GM12892 (cell line): ENCODE data around the gene C17orf107.

Experiments
- POLR2A ChIP-seq: IDR thresholded peaks from 2 replicates; pipeline ENCODE4 v1.6.1; 2011; ENCODE audit warnings: low read depth, low read length, control low read depth
- POLR2AphosphoS5 ChIP-seq: IDR thresholded peaks from 2 replicates; pipeline ENCODE4 v1.6.1; 2011; ENCODE audit warnings: low read depth, low read length, control low read depth

DNA sequence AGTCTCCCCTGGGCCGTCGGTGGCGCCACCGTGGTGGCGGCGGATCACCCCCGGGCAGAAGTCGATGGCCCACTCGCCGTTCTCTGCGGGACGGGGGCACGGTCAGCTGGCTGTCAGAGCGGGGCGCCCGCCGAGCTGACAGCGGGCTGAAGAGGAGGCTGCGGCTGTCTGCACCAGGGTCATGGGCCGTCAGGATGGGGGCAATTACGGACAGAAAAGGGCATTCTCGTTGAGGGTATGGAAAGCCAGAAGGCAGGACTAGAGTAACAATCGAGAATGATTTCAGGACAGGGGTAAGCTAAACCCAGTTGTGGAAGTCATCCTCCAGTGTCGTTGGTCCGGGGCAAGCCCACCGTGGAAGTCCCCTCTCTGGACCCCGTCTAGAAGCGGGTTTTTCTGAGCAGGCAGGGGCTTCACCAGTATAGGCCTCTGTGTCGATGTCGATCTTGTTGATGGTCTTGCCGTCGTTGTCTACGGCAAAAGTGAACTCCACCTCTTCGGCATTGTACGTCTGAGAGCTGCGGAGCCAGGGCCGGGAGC, 1.8 kb downstream of the C17orf107 start:
- TF ChIP-seq POLR2A, result no peak
- TF ChIP-seq POLR2AphosphoS5, result no peak
